ENCODE measurements around the gene CEACAM8. TPM values are rescaled to one million over a fixed set of nuclear protein-coding genes. Genes with fewer than 3 reads are reported as not detected.
"Not testable (repeated sequence)": the region's sequence is repeated elsewhere in the genome, so short reads cannot be mapped to it uniquely, and the experiment has no call there.

CEACAM8 gene
- total and polyA plus RNA-seq, 2 donors: 0.41 to 1.7 TPM

- not testable (repeated sequence) for DNase-seq (ENCODE audit: low read depth in 6 of 9, low spot score in 9 of 9); H3K36me3 ChIP-seq (ENCODE audit: control insufficient read depth in 2 of 2, insufficient read depth in 2 of 2, low read length in 1 of 2); H3K4me3 ChIP-seq (ENCODE audit: low read length in 2 of 2); H3K9me3 ChIP-seq (ENCODE audit: control insufficient read depth in 2 of 2, insufficient read depth in 1 of 2, low read length in 1 of 2); H3K4me1 ChIP-seq (ENCODE audit: control insufficient read depth in 2 of 2, insufficient read depth in 2 of 2, low read length in 2 of 2); H3K27me3 ChIP-seq (ENCODE audit: control insufficient read depth in 2 of 2, insufficient read depth in 1 of 2, low read length in 1 of 2); H3K27ac ChIP-seq (ENCODE audit: low read depth in 1 of 2, low read length in 1 of 2)
- WGBS: 90% methylated on average over 2 of the region's 2 CpGs
These were observed 59.4 kb downstream of the CEACAM8 start for GRCh38 chr19:42535276-42535675.

- no peak for DNase-seq (ENCODE audit: low read depth in 6 of 9, low spot score in 9 of 9)
- Histone ChIP-seq H3K4me3 (ENCODE audit: low read length in 2 of 2) (no peak overlapping the region), H3K27me3 (ENCODE audit: control insufficient read depth in 2 of 2, insufficient read depth in 1 of 2, low read length in 1 of 2) (no peaks in the 10 kb centered on the region), H3K4me1 (ENCODE audit: control insufficient read depth in 2 of 2, insufficient read depth in 2 of 2, low read length in 2 of 2) (no peaks in the 10 kb centered on the region), H3K27ac (ENCODE audit: low read depth in 1 of 2, low read length in 1 of 2) (no peak overlapping the region), H3K36me3 (ENCODE audit: control insufficient read depth in 2 of 2, insufficient read depth in 2 of 2, low read length in 1 of 2) (no peaks in the 10 kb centered on the region), H3K9me3 (ENCODE audit: control insufficient read depth in 2 of 2, insufficient read depth in 1 of 2, low read length in 1 of 2) (no peaks in the 10 kb centered on the region)
These were observed 60.3 kb downstream of the CEACAM8 start for GRCh38 chr19:42534391-42534790.

GRCh38 chr19:42532891-42533290 lies 61.8 kb downstream of the CEACAM8 start:
- DNase-seq (ENCODE audit: low read depth in 6 of 9, low spot score in 9 of 9): no peak
- 98% methylated on average over 2 of the region's 2 CpGs for WGBS

GRCh38 chr19:42531313-42531712 lies 63.4 kb downstream of the CEACAM8 start:
- DNase-seq (ENCODE audit: low read depth in 6 of 9, low spot score in 9 of 9): no peak
- Histone ChIP-seq H3K9me3 (ENCODE audit: control insufficient read depth in 2 of 2, insufficient read depth in 1 of 2, low read length in 1 of 2) (no peaks in the 10 kb centered on the region), H3K4me3 (ENCODE audit: low read length in 2 of 2) (no peak overlapping the region), H3K36me3 (ENCODE audit: control insufficient read depth in 2 of 2, insufficient read depth in 2 of 2, low read length in 1 of 2) (no peaks in the 10 kb centered on the region), H3K27me3 (ENCODE audit: control insufficient read depth in 2 of 2, insufficient read depth in 1 of 2, low read length in 1 of 2) (no peaks in the 10 kb centered on the region), H3K27ac (ENCODE audit: low read depth in 1 of 2, low read length in 1 of 2) (no peak overlapping the region), H3K4me1 (ENCODE audit: control insufficient read depth in 2 of 2, insufficient read depth in 2 of 2, low read length in 2 of 2) (peaks cover 6 to 14% of the 10 kb centered on the region in 2 donors)
- WGBS: 97% methylated on average over 3 of the region's 3 CpGs

More at GRCh38 chr19:42532891-42533290, 61.8 kb downstream of the CEACAM8 start:
- Histone ChIP-seq H3K4me3 (ENCODE audit: low read length in 2 of 2) (no peak overlapping the region), H3K36me3 (ENCODE audit: control insufficient read depth in 2 of 2, insufficient read depth in 2 of 2, low read length in 1 of 2) (no peaks in the 10 kb centered on the region), H3K27me3 (ENCODE audit: control insufficient read depth in 2 of 2, insufficient read depth in 1 of 2, low read length in 1 of 2) (no peaks in the 10 kb centered on the region), H3K9me3 (ENCODE audit: control insufficient read depth in 2 of 2, insufficient read depth in 1 of 2, low read length in 1 of 2) (no peaks in the 10 kb centered on the region), H3K4me1 (ENCODE audit: control insufficient read depth in 2 of 2, insufficient read depth in 2 of 2, low read length in 2 of 2) (peaks cover 6 to 14% of the 10 kb centered on the region in 2 donors), H3K27ac (ENCODE audit: low read depth in 1 of 2, low read length in 1 of 2) (no peak overlapping the region)

Other genes with a start within 250 kb of the CEACAM8 start
- gene CNFN, start 204.6 kb downstream of the CEACAM8 start, total RNA-seq: 0.85 TPM
- gene CNFN, start 204.6 kb downstream of the CEACAM8 start, polyA plus RNA-seq: 32.7 TPM
- gene LIPE, start 167.5 kb downstream of the CEACAM8 start, total RNA-seq: 6.8 TPM
- 12.9 TPM for gene LIPE, start 167.5 kb downstream of the CEACAM8 start, polyA plus RNA-seq
- gene CXCL17, start 152.0 kb downstream of the CEACAM8 start, total RNA-seq: 0.14 TPM
- 8.4 TPM for gene CXCL17, start 152.0 kb downstream of the CEACAM8 start, polyA plus RNA-seq
- gene CEACAM1, start 66.4 kb downstream of the CEACAM8 start, total RNA-seq: 1.3 TPM
- 2.0 TPM for gene CEACAM1, start 66.4 kb downstream of the CEACAM8 start, polyA plus RNA-seq
- 0.05 TPM for gene PSG3, start 145.6 kb upstream of the CEACAM8 start, total RNA-seq
- 0.05 TPM for gene PSG3, start 145.6 kb upstream of the CEACAM8 start, polyA plus RNA-seq
- not detected for gene PSG8, start 170.8 kb upstream of the CEACAM8 start, total RNA-seq
- gene PSG8, start 170.8 kb upstream of the CEACAM8 start, polyA plus RNA-seq: 0.02 TPM